ENCODE results near the gene TAP2.

The TAP2 gene

GRCh38 chr6:32842021-32842650, 3.6 kb upstream of the TAP2 start:
- DNase-seq (ENCODE audit: low read depth) = no peak
- H3K4me3 ChIP-seq (ENCODE audit: low read depth, low read length) = no peak overlapping the region

GRCh38 chr6:32840604-32841246, 2.2 kb upstream of the TAP2 start:
- DNase-seq (ENCODE audit: low read depth) = no peak
- H3K4me3 ChIP-seq (ENCODE audit: low read depth, low read length) = no peak overlapping the region
- TF ChIP-seq, protein P1, sequence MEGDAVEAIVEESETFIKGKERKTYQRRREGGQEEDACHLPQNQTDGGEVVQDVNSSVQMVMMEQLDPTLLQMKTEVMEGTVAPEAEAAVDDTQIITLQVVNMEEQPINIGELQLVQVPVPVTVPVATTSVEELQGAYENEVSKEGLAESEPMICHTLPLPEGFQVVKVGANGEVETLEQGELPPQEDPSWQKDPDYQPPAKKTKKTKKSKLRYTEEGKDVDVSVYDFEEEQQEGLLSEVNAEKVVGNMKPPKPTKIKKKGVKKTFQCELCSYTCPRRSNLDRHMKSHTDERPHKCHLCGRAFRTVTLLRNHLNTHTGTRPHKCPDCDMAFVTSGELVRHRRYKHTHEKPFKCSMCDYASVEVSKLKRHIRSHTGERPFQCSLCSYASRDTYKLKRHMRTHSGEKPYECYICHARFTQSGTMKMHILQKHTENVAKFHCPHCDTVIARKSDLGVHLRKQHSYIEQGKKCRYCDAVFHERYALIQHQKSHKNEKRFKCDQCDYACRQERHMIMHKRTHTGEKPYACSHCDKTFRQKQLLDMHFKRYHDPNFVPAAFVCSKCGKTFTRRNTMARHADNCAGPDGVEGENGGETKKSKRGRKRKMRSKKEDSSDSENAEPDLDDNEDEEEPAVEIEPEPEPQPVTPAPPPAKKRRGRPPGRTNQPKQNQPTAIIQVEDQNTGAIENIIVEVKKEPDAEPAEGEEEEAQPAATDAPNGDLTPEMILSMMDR (conservative IDR thresholded peaks at IDR 0.05; ENCODE audit: low read depth, low read length) = no peak

More at GRCh38 chr6:32842021-32842650, 3.6 kb upstream of the TAP2 start:
- TF ChIP-seq, protein P1 (conservative IDR thresholded peaks at IDR 0.05; ENCODE audit: low read depth, low read length) = no peak

- DNase-seq (ENCODE audit: low read depth) = no peak
- no peak overlapping the region for H3K4me3 ChIP-seq (ENCODE audit: low read depth, low read length)
- TF ChIP-seq, protein P1 (conservative IDR thresholded peaks at IDR 0.05; ENCODE audit: low read depth, low read length) = no peak
Measured at GRCh38 chr6:32839356-32839755, 817 bp upstream of the TAP2 start.

DNA sequence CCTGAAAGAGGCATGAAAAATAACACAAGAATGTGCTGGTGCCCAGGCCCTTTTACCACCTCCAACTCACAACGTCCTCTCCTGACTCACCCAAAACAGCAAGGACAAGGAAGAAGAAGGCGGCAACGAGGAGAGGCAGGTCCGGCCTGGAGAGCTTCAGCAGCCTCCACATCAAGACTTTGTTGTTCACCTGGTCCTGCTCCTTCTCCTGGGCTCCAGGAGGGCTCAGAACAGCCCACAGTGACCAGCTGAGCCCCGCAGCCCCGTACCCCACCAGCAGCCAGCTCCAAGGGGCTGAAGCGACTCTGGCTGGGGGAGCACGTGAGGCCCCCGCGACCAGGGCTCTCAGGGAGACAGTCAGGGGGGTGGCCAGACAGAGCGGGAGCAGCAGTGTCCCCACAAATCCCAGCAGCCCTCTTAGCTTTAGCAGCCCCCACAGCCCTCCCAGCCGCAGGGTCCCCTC, 857 bp downstream of the TAP2 start:
- peak overlapping the region; percentile 94 for H3K4me3 ChIP-seq (ENCODE audit: low read depth, low read length)
- TF ChIP-seq, protein P1 (conservative IDR thresholded peaks at IDR 0.05; ENCODE audit: low read depth, low read length) = no peak
- DNase-seq (ENCODE audit: low read depth) = no peak

DNA sequence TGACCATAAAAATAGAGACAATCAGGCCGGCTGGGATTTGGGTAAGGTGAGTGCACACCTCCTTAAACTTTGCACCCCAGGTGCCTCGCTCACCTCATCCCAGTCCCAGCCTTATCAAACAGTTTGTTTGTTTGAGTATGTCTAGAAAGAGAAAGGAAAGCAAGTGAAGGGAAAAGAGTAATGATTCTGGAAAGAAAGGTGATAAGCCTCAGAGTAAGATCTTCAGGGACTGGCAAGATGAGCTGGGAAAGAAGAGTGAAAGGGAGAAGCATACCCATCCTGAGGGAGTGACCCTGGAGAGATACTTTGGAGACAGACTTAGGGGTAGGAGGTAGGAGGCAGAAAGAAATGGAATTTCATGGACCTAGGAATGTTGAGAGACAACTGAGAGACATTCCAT, 1.7 kb downstream of the TAP2 start:
- DNase-seq (ENCODE audit: low read depth) = no peak
- TF ChIP-seq, protein P1 (conservative IDR thresholded peaks at IDR 0.05; ENCODE audit: low read depth, low read length) = no peak
- no peak overlapping the region for H3K4me3 ChIP-seq (ENCODE audit: low read depth, low read length)

DNA sequence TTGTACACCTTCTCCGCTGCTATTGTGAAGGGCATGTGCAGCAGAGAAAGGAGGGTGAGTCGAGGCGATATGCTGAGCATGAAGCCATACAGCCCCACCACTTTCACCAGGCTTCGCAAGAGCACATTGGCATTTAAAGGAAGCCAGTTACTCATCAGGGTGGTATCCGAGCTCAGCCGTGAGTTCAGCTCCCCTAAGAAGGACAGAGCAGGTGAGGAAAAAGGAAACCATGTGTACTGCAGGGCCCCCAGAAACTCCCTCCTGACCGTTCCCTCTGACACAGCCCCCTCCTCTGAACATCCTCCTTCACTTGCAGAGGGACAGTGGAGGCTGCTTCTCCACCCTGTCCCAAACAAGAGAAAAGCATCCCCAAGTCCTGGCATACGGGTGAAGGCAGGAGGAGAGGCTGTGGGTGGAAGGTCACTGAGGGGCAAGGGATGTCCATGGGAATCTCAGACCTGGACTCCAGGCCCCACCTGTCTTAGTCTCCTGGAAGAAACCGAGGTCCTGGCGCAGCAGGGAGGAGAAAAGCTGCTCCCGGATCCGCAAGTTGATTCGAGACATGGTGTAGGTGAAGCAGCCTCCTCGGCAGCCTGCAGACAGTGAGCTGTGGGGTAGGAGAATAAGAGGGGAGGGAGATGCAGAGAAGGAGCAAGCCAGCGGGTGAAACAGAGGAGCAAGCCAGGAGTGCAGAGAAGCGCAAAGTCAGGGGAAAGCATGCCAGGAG, 3.2 kb downstream of the TAP2 start:
- TF ChIP-seq, protein P1 (conservative IDR thresholded peaks at IDR 0.05; ENCODE audit: low read depth, low read length) = no peak
- DNase-seq (ENCODE audit: low read depth) = no peak
- H3K4me3 ChIP-seq (ENCODE audit: low read depth, low read length) = no peak overlapping the region
